ENCODE results near the gene MRM2.

DNA sequence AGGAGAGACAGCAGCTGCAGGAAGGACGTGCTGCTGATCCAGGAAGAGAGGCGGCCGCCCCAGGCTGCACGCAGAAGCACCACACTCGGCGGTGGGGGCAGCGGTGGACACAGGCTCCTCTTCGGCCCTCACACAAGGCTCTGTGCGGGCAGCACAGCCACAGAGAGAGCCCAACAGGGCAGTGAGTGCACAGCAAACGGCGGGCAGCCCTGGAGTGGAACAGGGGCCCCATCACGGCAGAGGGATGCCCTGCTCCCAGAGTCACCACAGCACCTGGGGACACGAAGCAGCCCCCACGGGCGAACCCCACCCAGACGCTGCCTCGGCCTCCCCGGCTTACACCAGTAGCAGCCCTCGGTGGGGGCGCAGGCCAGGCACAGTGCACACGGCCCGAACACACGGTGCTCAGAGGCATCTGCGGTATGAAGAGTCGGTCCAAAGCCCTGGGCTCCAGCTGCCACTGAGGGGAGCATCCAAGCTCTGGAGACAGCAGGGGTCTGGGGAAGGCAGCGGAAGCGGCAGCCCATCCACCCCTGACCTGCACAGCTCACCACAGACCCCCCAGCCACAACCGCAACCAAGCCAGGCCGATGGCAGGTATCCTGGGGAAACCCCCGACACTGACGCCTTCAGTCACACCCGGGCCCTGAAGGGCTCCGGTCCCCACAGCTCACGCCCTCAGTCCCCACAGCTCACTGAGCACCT is 16.8 kb upstream of the MRM2 start:
- TF ChIP-seq, protein P1, sequence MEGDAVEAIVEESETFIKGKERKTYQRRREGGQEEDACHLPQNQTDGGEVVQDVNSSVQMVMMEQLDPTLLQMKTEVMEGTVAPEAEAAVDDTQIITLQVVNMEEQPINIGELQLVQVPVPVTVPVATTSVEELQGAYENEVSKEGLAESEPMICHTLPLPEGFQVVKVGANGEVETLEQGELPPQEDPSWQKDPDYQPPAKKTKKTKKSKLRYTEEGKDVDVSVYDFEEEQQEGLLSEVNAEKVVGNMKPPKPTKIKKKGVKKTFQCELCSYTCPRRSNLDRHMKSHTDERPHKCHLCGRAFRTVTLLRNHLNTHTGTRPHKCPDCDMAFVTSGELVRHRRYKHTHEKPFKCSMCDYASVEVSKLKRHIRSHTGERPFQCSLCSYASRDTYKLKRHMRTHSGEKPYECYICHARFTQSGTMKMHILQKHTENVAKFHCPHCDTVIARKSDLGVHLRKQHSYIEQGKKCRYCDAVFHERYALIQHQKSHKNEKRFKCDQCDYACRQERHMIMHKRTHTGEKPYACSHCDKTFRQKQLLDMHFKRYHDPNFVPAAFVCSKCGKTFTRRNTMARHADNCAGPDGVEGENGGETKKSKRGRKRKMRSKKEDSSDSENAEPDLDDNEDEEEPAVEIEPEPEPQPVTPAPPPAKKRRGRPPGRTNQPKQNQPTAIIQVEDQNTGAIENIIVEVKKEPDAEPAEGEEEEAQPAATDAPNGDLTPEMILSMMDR (IDR thresholded peaks at IDR 0.05) = no peak
- TF ChIP-seq POLR2AphosphoS5 (IDR thresholded peaks at IDR 0.05; ENCODE audit: low read depth, low read length) (no peak), REST (IDR thresholded peaks at IDR 0.05; ENCODE audit: insufficient read depth in 1 of 2, low read depth in 2 of 2, low read length in 1 of 2) (no peak), TCF7L2 (IDR thresholded peaks at IDR 0.05; ENCODE audit: low read depth, low read length) (no peak)
